ENCODE results near the gene CEPT1.
"Not testable (repeated sequence)": the region's sequence is repeated elsewhere in the genome, so short reads cannot be mapped to it uniquely, and the experiment has no call there.

The CEPT1 gene

DNA sequence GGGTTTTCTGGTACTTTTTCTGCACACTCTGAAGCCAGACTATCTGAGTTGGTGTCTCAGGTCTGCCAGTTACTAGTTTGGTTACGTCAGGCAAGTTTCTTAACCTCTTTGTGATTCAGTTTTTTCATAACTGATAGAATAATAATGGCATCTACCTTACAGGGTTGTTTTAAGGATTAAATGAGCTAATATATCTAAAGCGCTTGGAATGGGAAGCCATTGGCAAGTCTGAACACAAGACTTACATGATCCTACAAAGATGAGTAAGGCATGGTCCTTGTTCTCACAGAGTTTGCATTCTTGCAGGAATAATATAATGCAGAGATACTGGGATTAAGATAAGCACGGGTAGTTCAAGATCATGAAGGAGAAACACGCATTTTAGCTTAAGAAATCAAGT lies 69.6 kb downstream of the CEPT1 start:
- no peak for DNase-seq (ENCODE audit: low read depth in 3 of 3)

DNA sequence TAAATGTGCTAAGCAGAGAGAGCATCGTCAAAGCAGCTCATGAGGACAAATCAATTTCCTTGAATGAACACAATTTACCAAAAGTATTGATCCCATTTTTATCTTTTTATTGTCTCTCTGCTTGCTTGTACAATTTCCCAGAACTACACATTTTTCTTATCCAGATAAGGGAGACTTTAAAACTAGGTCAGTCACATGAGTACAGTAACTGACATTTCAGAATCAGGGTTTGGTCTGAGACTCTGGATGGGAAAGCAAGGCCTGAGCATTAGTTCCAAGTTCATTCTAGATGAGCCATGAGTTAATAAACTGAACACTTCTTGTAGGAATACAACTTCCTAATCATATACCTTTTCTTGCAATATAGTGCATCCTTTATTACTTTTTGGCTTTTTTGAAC lies 71.9 kb downstream of the CEPT1 start:
- DNase-seq (ENCODE audit: low read depth in 3 of 3): no peak

GRCh38 chr1:111212634-111213335 lies 72.8 kb downstream of the CEPT1 start:
- DNase-seq (ENCODE audit: low read depth in 3 of 3): no peak

DNA sequence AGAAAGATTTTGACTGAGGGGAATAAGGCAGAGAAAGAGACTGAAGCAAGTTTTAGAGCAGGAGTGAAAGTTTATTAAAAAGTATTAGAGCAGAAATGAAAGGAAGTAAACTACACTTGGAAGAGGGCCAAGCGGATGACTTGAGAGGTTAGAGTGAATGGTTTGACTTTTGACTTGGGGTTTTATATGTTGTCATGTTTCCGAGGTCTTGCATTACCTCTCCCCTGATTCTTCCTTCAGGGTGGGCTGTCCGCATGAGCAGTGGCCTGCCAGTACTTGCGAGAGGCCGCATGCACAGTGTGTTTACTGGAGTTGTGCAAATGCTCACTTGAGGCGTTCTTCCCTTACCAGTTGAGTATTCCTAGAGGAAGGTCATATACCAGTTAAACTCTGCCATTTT lies 73.4 kb downstream of the CEPT1 start:
- no peak for DNase-seq (ENCODE audit: low read depth in 3 of 3)

DNA sequence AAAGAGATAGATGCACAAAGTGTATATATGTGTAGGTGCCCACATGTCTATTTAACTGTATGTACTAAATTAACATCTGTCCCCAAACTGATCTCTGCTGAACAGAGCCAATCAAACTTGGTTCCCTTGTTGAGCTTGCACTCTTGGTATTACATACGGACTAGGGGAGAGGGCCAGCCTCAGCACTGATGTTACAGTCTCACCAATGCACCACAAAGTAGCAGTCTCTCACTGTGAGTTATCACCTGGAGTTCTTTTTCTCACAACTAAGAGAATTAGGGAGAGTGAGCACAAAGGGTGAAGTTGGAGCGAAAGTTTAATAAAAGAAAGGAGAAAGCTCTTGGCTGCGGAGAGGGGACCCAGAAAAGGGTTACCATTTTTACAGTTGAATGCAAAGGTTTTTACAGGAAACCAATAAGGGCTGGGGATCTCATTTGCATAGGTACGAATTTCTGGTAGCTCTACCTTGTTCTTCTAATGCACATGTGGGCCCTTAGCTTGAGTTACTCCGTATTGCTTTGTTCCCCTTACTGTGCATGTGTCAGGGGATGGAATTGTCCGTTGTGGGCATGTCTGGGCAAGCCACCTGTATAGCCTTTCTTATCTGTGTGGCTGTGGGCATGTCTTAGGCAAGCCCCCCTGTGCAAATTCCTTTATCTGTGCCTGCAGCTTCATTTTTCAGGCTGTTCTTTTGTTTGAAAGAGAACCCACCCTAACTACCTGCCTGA lies 74.2 kb downstream of the CEPT1 start:
- no peak for DNase-seq (ENCODE audit: low read depth in 3 of 3)

DNA sequence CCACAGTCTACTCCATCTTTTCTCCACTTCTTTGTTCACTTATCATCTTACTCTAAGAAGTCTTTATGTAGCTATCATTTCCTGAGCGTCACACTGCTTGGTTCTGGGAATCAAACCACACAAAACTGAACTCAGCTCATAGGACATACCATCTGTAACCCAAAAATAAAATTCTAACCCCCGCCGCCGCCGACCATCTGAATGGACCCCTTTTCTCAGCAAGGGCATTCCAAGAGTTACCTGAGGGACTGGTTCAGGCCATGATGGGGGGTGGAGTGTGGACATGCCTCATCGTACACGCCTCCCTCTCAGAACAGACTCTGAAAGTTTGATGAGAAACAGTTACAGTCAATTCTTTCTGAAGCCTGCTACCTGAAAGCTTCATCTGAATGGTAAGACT lies 74.9 kb downstream of the CEPT1 start:
- peak in 1 of 3 donors; percentile 50 for DNase-seq (ENCODE audit: low read depth in 3 of 3)

DNA sequence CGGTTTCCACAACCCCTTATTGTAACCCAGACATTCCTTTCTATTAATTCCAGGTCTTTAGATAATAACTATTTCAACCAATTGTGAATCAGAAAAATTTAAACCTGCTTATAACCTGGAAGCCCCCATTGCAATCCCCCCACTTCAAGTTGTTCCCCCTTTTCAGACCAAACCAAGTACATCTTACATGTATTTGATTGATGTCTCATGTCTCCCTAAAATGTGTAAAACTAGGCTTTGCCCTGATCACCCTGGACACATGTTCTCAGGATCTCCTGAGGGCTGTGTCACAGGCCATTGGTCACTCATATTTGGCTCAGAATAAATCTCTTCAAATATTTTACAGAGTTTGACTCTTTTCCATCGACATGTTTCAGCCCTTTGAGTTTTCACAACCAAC lies 75.3 kb downstream of the CEPT1 start:
- not testable (repeated sequence) for DNase-seq (ENCODE audit: low read depth in 3 of 3)

DNA sequence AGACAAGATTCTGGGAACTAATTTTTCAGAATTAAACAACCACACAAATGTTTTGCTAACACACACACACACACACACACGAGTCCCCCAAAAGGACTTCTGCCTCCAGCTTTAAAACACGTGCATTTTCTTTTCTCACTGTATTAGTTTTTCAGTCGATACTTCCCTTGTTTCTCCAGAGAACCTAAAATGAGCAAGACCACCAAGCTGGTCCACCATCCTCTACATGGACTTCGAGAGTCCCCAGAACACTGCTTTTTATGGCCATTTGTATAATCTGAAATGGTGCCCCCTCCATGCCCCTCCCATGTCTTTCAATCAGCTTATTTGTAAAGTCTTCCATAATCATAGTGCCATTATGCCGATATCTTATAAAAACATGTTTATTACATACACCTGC lies 76.7 kb downstream of the CEPT1 start:
- no peak for DNase-seq (ENCODE audit: low read depth in 3 of 3)

DNA sequence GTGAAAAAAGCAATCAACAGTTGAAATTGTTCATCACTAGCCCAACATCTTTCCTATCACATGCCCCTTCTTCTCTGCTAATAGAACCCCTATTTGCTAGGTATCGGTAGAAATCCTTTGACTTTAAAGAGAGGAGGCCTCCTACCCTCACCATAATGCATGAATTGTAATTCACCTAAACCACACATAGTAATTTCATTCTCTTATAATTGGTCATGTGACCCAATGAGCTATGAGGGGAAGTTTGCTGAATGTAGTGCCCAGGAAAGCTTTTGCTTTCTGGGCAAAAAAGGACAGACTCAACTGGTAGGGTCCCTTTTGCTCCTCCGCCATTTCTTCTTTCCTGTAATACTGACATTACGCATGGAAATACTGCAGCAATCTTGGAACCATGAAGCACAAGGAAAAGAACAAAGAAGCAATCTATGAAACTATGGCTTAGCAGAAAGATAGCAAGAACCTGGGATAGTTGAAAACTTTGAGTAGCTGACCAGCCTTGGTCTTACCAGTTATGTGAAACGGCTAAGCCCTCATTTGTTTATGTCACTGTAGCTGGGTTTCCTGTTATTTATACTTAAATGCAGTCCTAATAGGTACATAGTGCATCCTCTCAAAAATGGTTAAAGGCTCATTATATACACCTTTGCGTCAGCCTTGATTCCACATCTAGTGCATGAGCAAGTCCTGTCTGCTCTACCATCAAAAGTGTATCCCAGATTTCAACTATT lies 77.3 kb downstream of the CEPT1 start:
- no peak for DNase-seq (ENCODE audit: low read depth in 3 of 3)

- DNase-seq (ENCODE audit: low read depth in 3 of 3): no peak
Observed at GRCh38 chr1:111218701-111219556, 78.9 kb downstream of the CEPT1 start.

DNA sequence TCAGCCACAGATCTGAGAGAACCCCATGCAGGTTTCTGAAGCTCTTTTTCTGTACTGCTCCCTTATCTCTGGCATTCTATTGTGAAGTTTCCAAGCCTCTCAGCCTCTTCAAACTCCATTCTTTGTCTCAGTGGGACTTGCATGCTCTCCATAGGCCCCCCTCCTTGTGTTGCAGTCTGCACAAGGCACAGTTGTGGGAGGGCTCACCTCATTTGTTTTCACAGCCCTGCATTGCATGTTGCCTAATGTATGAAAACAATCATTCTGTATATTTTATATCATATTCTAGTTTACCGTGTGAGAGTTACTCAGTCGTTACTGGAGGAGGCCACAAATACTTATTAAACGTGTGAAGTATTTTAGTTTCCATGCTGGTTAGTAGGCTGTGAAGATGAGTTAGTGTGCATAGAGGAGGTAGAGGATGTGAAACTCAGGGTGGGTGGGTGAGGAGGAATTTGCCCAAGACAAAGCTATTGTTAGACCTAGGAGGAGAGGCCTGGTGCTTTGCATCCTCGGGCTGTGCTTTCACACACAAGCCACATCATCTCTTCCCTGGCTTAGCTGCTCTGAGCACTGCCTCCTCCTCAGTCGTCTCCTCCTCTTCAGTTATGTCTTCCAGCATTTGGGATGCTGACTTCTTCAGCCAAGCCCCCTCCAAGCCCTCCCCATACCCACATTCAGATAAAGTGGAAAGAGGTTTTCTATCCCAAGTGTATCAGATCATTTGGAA lies 79.7 kb downstream of the CEPT1 start:
- DNase-seq (ENCODE audit: low read depth in 3 of 3): peak in 1 of 3 donors; percentile 52

GRCh38 chr1:111220302-111220890 lies 80.4 kb downstream of the CEPT1 start:
- DNase-seq (ENCODE audit: low read depth in 3 of 3): no peak

- no peak for DNase-seq (ENCODE audit: low read depth in 3 of 3)
Observed at GRCh38 chr1:111221276-111221632, 81.2 kb downstream of the CEPT1 start.

DNA sequence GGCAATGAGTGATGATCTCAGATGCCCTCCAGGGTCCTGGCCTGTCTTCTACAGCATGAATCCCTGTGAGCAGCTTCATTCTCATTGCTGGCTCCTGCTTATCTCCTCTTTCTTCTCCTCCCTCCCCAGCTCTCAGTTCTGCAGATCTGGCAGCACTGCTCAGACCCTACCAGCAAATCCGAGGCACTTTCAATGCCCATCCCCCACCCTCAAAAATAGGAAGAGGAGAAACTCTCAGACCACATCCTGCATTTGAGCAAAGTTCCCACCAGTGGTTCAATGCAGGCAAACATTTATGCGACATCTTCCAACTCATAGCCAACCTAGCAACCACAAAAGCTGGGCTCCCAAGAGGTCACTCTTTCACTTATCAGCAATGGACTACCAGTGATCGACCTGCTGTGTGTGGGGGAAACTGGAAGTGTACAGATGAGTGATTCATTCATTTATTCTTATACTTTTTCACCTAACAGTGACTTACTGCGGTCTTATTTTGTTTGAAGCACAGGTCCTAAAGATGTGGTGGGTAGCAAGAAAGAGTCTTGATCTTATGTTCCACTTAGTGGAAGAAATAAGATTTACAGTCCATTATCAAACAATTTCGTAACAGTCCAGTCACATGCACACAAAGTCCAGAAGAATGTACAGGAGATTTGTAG lies 81.7 kb downstream of the CEPT1 start:
- DNase-seq (ENCODE audit: low read depth in 3 of 3): peak in 1 of 3 donors; percentile 39

GRCh38 chr1:111222308-111223125 lies 82.5 kb downstream of the CEPT1 start:
- DNase-seq (ENCODE audit: low read depth in 3 of 3): peak; percentile 58 to 86 (median 60)

DNA sequence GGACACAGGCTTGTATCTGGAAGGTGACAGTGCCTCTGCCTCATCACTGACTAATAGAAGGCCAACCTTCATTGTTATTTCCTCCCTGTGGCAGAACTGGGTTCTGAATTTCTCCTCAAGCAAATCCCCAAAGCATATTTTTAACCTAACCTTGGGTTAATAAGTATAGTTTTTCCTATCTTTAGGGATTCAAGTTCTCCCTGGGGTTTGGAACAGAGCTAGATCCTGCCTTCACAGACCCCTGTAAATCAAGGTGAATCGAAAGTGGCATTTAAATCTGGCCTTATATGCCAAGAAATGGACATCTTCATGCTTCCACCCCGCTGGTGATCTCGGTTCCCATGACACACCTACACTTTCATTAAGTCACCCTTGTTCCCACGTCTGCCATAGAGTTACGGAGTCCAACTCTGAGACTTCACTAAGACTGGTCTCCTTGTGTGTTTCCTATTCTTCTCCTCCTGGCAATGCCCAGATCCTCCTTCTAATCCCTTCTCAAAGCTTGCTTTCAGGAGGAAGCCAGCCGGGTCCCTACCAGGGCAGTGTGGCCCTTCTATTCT lies 83.2 kb downstream of the CEPT1 start:
- DNase-seq (ENCODE audit: low read depth in 3 of 3): no peak

- DNase-seq (ENCODE audit: low read depth in 3 of 3): no peak
Observed at GRCh38 chr1:111225091-111225490, 85.1 kb downstream of the CEPT1 start.

- no peak for DNase-seq (ENCODE audit: low read depth in 3 of 3)
Observed at GRCh38 chr1:111225717-111226400, 85.8 kb downstream of the CEPT1 start.

Data from stimulated activated CD4-positive, alpha-beta T cell treated with anti-CD3 and anti-CD28 coated beads, TNF-alpha, amount 100 ng/mL, for 48 hours (primary cell).